ENCODE data around the gene FAM240A.
A peak's percentile ranks its signal among the peaks of the same experiment; 100 is the strongest.
"Not testable (repeated sequence)": the region's sequence is repeated elsewhere in the genome, so short reads cannot be mapped to it uniquely, and the experiment has no call there.

The FAM240A gene

GRCh38 chr3:46612324-46612723 lies at the start of gene FAM240A:
Gene FAM240A, plus strand, starts transcription at chr3:46612525. Its CDS starts 159 bp downstream, at chr3:46612684.
- DNase-seq (ENCODE audit: low spot score) = no peak

GRCh38 chr3:46564190-46565021 lies 47.9 kb upstream of the FAM240A start:
- no peak for DNase-seq (ENCODE audit: low spot score)

- no peak for DNase-seq (ENCODE audit: low spot score)
These were observed 47.2 kb upstream of the FAM240A start for GRCh38 chr3:46565077-46565476.

DNA sequence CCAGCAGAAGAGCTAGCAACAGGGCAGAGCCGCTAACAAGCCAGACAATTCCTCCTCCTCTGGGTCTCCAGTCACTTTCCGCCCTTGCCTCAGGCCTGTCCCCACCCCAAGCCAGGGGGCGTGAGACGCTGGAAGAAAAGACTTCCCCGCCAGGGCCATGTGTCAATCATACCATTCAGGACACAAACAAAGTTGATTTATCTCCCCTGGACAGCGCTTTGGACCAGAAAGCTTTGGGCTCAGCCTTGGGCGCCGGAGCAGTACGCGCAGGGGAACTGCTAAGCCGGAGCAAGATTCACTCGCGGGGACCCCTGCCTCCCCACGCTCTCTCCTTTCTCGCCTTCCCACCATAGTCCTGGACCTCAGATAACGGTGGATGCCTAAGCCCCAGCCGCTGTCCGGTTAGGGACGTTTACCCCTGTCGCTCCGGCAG lies 46.7 kb upstream of the FAM240A start:
- peak; percentile 23 for DNase-seq (ENCODE audit: low spot score)

- peak; percentile 78 for DNase-seq (ENCODE audit: low spot score)
These were observed 46.2 kb upstream of the FAM240A start, which contains the start of gene LRRC2 for GRCh38 chr3:46566040-46566641. Gene LRRC2, minus strand, starts transcription at chr3:46566302. Its CDS starts 14,711 bp downstream, at chr3:46551591.

GRCh38 chr3:46571684-46572083 lies 40.6 kb upstream of the FAM240A start:
- no peak for DNase-seq (ENCODE audit: low spot score)

DNA sequence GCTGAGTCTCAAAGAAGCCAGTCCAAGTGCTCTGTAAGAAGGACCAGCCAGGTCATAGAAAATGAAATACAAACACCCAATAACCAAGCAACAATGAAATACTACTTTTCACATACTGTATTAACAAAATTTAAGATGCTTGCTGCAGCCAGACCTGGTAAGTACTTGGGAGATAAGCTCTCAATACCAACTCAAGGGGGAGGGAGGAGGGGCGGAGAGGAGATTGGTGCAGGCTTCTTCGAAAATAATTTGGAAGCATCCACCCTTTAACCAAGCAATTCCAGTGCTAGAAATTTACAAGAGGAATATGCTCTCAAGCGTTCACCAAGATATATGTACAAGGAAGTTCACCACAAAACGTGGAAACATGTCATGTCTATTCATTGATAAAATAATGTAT lies 38.6 kb upstream of the FAM240A start:
- no peak for DNase-seq (ENCODE audit: low spot score)

- DNase-seq (ENCODE audit: low spot score) = no peak
These were observed 38.1 kb upstream of the FAM240A start for GRCh38 chr3:46574243-46574646.

- DNase-seq (ENCODE audit: low spot score) = no peak
These were observed 37.3 kb upstream of the FAM240A start for GRCh38 chr3:46574881-46575576.

- DNase-seq (ENCODE audit: low spot score) = no peak
These were observed 36.6 kb upstream of the FAM240A start for GRCh38 chr3:46575577-46576222.

GRCh38 chr3:46576386-46576785 lies 35.9 kb upstream of the FAM240A start:
- no peak for DNase-seq (ENCODE audit: low spot score)

GRCh38 chr3:46576879-46577278 lies 35.4 kb upstream of the FAM240A start:
- no peak for DNase-seq (ENCODE audit: low spot score)

GRCh38 chr3:46577580-46578249 lies 34.6 kb upstream of the FAM240A start:
- not testable (repeated sequence) for DNase-seq (ENCODE audit: low spot score)

GRCh38 chr3:46578973-46579755 lies 33.2 kb upstream of the FAM240A start:
- DNase-seq (ENCODE audit: low spot score) = no peak

GRCh38 chr3:46579756-46580286 lies 32.5 kb upstream of the FAM240A start:
- DNase-seq (ENCODE audit: low spot score) = no peak

- no peak for DNase-seq (ENCODE audit: low spot score)
These were observed 31.6 kb upstream of the FAM240A start for GRCh38 chr3:46580675-46581074.

GRCh38 chr3:46584598-46585467 lies 27.5 kb upstream of the FAM240A start:
- DNase-seq (ENCODE audit: low spot score) = no peak

- no peak for DNase-seq (ENCODE audit: low spot score)
These were observed 26.3 kb upstream of the FAM240A start for GRCh38 chr3:46585799-46586693.
